Vagina (tissue), 2 donors: ENCODE measurements around the gene KIF26A. TPM values are rescaled to one million over a fixed set of nuclear protein-coding genes. Genes with fewer than 3 reads are reported as not detected.

ENCODE experiments used
- DNase-seq, 2 donors: peaks; one replicate each; pipeline ENCODE4 v3.0.0-alpha.2; 2017; ENCODE audit errors: extremely low spot score in 2 of 2
- H3K27ac ChIP-seq: fragments of 200-600 bp; sonication (generic); one replicate; pipeline ENCODE4 v1.5.1; 2019
- H3K27me3 ChIP-seq: fragments of 200-600 bp; sonication (generic); one replicate; pipeline ENCODE4 v1.5.1; 2019
- H3K36me3 ChIP-seq, 2 donors: fragments of 200-600 bp; sonication (generic); one replicate each; pipeline ENCODE4 v1.5.1; 2017 to 2019
- H3K4me1 ChIP-seq: fragments of 200-600 bp; sonication (generic); one replicate; pipeline ENCODE4 v1.5.1; 2019
- H3K4me3 ChIP-seq, 2 donors: fragments of 200-600 bp; sonication (generic); 1 replicate in 1 of 2; 2 replicates in 1 of 2; pipeline ENCODE4 v1.5.1; 2016 to 2019
- H3K9me3 ChIP-seq: fragments of 200-600 bp; sonication (generic); one replicate; pipeline ENCODE4 v1.5.1; 2019
- CTCF ChIP-seq, 3 experiments: fragments of 450-650 bp in 2 of 3; fragments of 200-600 bp in 1 of 3; sonication (generic) in 1 of 3; IDR thresholded peaks; one replicate each; pipeline ENCODE4 v1.5.1; 2017 to 2019; ENCODE audit warnings: antibody characterized with exemption in 3 of 3, mild to moderate bottlenecking in 2 of 3, moderate library complexity in 2 of 3
- POLR2A ChIP-seq, 2 donors: fragments of 450-650 bp; IDR thresholded peaks; one replicate each; pipeline ENCODE4 v1.6.1; 2017; ENCODE audit warnings: antibody characterized with exemption in 2 of 2, mild to moderate bottlenecking in 2 of 2, moderate library complexity in 2 of 2
- POLR2AphosphoS5 ChIP-seq, 2 donors: sonication (generic); formaldehyde crosslinking; IDR thresholded peaks; one replicate each; pipeline ENCODE4 v1.9.0; 2017; ENCODE audit warnings: antibody characterized with exemption in 2 of 2, mild to moderate bottlenecking in 2 of 2, low read depth in 1 of 2; ENCODE audit not compliant: insufficient read depth in 1 of 2
- intact Hi-C: fragments of 100-400 bp; cut with DNase I; formaldehyde crosslinking; loops from one replicate; pipeline ENCODE4 v1.15.1; 2023
- total RNA-seq: library from RNA; depleted of rRNA; stranded (reverse); fragments of >200 nt; gene quantifications from one replicate; pipeline ENCODE4 v1.2.3, GENCODE V29; 2016

The KIF26A gene
- total RNA-seq, 1 donor from 2014 or later = 2.7 TPM

- Histone ChIP-seq H3K27me3 (no peaks in the 10 kb centered on the region), H3K9me3 (no peaks in the 10 kb centered on the region), H3K36me3 (no peaks in the 10 kb centered on the region), H3K27ac (peak overlapping the region; percentile 63), H3K4me3 (no peak overlapping the region), H3K4me1 (peaks cover 15% of the 10 kb centered on the region)
- DNase-seq = no peak
- intact Hi-C loops = no loop called here
- TF ChIP-seq POLR2AphosphoS5 (IDR thresholded peaks at IDR 0.05; ENCODE audit: insufficient read depth in 1 of 2, low read depth in 1 of 2) (peak in 1 of 2 donors; percentile 11), POLR2A (IDR thresholded peaks at IDR 0.05) (no peak), CTCF (IDR thresholded peaks at IDR 0.05) (no peak)
Observed at GRCh38 chr14:104100171-104101085, 38.0 kb upstream of the KIF26A start.

DNA sequence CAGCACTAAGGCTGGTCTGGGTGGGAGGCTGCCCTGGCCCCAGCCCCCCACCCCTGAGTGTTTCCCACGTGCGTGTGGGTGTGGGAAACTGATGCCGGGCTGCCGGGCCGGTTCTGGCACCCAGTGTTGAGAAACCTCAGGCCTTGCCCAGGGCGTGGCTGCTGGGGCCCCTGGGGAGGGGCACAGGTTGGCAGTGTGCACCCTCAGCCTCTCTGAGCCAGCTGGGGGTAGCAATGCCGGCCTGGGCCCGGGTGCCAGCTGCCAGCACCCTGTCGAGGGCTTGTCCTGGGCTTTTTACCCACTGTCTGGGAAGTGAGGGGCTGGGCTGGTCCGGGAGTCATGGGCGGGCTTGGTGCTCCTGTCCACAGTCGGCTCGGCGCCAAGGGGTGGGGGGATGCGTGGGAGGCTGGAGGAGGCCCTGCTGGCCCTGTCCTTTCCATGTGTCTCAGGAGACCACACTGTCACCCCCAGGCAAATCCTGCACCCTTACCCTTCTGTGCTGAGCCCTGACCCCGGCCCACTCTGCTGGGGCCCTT lies 37.2 kb upstream of the KIF26A start:
- DNase-seq = no peak
- no peak overlapping the region for H3K4me3 ChIP-seq
- intact Hi-C loops = no loop called here
- H3K27ac ChIP-seq = no peak overlapping the region
- no peaks in the 10 kb centered on the region for H3K9me3 ChIP-seq
- peaks cover 15% of the 10 kb centered on the region for H3K4me1 ChIP-seq
- TF ChIP-seq POLR2AphosphoS5 (IDR thresholded peaks at IDR 0.05; ENCODE audit: insufficient read depth in 1 of 2, low read depth in 1 of 2) (peak in 1 of 2 donors; percentile 23), POLR2A (IDR thresholded peaks at IDR 0.05) (no peak), CTCF (IDR thresholded peaks at IDR 0.05) (no peak)
- H3K27me3 ChIP-seq = no peaks in the 10 kb centered on the region
- no peaks in the 10 kb centered on the region for H3K36me3 ChIP-seq

DNA sequence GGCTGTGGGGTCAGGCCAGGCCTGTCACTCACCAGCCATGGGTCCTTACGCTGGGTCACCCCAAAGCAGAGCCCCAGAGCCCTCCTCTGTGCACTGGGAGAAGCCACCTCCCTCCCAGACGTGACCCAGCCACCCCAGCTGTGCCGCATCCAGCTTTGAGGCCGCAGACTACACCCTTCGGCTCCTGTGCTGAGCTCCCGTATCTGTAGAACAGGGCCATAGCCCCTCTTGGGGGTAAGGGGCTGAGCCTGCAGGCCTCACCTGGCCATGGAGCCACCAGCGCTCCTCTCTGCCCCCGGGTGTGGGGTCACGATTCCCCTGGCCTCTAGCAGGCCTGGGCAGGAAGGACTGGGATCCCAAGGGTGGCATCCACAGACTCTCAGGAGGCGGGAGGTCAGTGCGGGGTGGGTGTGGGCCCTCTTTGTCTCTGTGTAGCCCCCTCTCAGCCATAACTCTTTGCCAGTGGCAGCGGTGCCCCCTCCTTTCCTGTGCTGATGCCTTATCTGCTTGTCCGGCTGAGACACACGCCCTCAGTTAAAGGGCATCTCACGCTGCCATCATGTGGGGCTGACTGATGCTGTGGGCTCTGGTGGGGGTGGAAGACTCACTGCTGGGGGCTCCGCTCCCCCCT lies 36.6 kb upstream of the KIF26A start:
- DNase-seq = no peak
- TF ChIP-seq POLR2AphosphoS5 (IDR thresholded peaks at IDR 0.05; ENCODE audit: insufficient read depth in 1 of 2, low read depth in 1 of 2) (no peak), POLR2A (IDR thresholded peaks at IDR 0.05) (no peak), CTCF (IDR thresholded peaks at IDR 0.05) (no peak)
- Histone ChIP-seq H3K4me3 (no peak overlapping the region), H3K27ac (no peak overlapping the region), H3K36me3 (no peaks in the 10 kb centered on the region), H3K4me1 (peaks cover 15% of the 10 kb centered on the region), H3K27me3 (no peaks in the 10 kb centered on the region), H3K9me3 (no peaks in the 10 kb centered on the region)
- intact Hi-C loops = no loop called here

DNA sequence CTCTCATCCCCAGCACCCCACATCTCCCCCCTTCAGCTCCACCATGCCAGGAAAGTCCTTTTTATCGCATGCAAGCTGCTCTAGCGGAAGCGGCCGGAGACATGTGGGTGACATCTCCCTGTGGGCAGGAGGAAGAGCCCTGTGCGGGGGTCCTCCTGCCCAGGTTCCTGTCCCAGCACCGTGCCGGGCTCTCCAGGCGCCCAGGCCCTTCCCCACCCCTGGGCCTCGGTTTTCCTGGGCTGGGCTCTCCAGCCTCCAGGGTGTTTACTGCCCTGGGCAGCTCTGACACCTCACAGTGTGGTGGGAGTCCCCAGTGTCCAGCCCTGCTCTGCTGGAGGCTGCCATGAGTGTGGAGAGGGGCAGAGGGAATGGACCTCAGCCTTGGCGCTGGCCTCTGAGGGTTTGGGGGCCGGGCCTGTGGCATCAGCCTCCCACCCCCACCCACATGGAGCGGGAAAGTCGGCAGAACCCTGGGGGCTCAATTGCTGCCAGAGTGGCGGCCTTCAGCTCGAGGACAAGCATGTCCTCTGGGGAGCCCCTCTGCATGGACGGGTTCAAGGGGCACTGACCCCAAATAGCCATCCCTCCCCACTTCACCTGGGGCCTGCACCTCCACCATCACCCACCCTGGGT lies 36.0 kb upstream of the KIF26A start:
- TF ChIP-seq CTCF (IDR thresholded peaks at IDR 0.05) = no peak
- no peak for TF ChIP-seq POLR2A (IDR thresholded peaks at IDR 0.05)
- H3K27ac ChIP-seq = no peak overlapping the region
- H3K4me1 ChIP-seq = peaks cover 15% of the 10 kb centered on the region
- no peak for DNase-seq
- no peaks in the 10 kb centered on the region for H3K36me3 ChIP-seq
- H3K9me3 ChIP-seq = no peaks in the 10 kb centered on the region
- H3K27me3 ChIP-seq = no peaks in the 10 kb centered on the region
- intact Hi-C loops = no loop called here
- no peak overlapping the region for H3K4me3 ChIP-seq
